ENCODE results near the gene GALK2. TPM values are rescaled to one million over a fixed set of nuclear protein-coding genes. Genes with fewer than 3 reads are reported as not detected.

The GALK2 gene
- total and polyA plus RNA-seq, 2 of the 4 experiments (the other 2 are of a cell fraction), result 27.0 to 63.6 TPM

DNA sequence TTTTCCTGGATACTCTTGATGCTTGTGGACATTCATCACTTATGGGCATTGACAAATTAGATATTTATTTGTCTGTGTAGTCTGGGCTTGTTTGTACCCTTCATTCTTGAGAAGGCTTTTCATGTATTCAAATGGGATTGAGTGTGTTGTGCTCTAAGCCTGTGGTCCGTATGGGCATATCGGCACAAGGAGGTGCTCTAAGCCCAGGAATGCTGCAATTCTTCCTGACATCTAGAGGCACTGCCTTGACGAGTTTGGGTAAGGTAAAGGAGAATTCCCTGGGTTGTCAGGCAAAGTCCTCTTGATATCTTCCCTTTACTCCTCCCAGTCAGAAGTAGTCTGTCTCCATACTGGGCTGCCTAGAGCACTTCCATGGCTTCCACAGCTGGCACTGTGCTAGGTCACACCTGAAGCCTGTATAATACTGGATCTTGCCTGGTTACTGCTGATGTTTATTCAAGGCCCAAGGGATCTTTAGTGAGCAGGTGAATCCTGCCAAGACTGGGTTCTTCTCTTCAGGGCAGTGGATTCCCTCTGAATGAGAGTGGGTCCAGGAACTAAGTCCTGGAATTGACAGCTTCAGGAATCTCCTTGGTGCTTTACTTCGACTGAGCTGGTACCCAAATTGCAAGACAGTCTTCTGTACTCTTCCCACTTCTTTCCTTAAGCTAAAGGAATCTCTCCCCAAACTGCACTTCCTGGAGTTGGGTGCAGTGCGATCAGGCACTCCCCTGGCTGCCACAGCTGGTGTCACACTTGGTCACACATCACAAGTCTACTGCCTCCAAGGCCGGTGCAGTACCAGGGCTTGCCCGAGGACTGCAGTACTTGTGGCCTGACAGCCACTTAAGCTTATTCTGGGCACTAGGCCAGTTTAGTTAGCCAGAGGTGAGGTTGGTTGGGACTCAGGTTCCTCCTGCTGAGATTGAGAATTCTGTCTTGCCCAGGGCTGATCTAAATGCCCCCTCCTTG is 46.0 kb downstream of the GALK2 start:
- Histone ChIP-seq H3K9me3 (ENCODE audit: control insufficient read depth, insufficient read depth, low read length) (no peaks in the 10 kb centered on the region), H2BK15ac (ENCODE audit: low read depth, low read length) (no peak overlapping the region), H4K5ac (ENCODE audit: low read depth, low read length) (no peak overlapping the region), H3K9me1 (ENCODE audit: insufficient read depth, low read length) (peaks cover 7% of the 10 kb centered on the region; the same call in 1 of the 2 replicates), H3K27me3 (ENCODE audit: control insufficient read depth, insufficient read depth, low read length) (no peaks in the 10 kb centered on the region), H3K4ac (ENCODE audit: low read depth, low read length) (no peak overlapping the region), H4K91ac (ENCODE audit: insufficient read depth, low read depth, low read length) (no peak overlapping the region), H2AK9ac (replicated peaks; ENCODE audit: low read depth, low read length, poor library complexity) (no peak overlapping the region), H3K14ac (replicated peaks; ENCODE audit: low read depth, low read length) (no peak overlapping the region), H3K23ac (ENCODE audit: low read depth, low read length) (no peak overlapping the region; the same call in 1 of the 2 replicates), H3K4me1 (ENCODE audit: control insufficient read depth, insufficient read depth, low read length) (no peaks in the 10 kb centered on the region), H3K56ac (ENCODE audit: extremely low read depth, insufficient read depth, low read length) (no peak overlapping the region), H2BK5ac (ENCODE audit: low read depth, low read length, poor library complexity, severe bottlenecking) (no peak overlapping the region), H3K4me3 (ENCODE audit: insufficient read depth, low read depth, low read length) (no peak overlapping the region), H3K4me2 (ENCODE audit: low read depth, low read length) (no peak overlapping the region), H2AFZ (replicated peaks; ENCODE audit: low read length, poor library complexity) (no peak overlapping the region), H2BK120ac (ENCODE audit: low read depth, low read length) (no peak overlapping the region), H2BK20ac (ENCODE audit: low read depth, low read length) (no peak overlapping the region), H4K8ac (ENCODE audit: low read depth in 2 of 2, low read length in 2 of 2) (no peak overlapping the region), H2AK5ac (ENCODE audit: low read depth, low read length) (no peak overlapping the region; the same call in 1 of the 2 replicates), H4K20me1 (ENCODE audit: insufficient read depth, low read length) (0 out of 2 replicates have a peak, but pooled peaks cover 5% of the 10 kb centered on the region), H3K27ac (ENCODE audit: insufficient read depth, low read length) (no peak overlapping the region), H3K36me3 (ENCODE audit: control insufficient read depth, insufficient read depth, low read length) (peaks cover 2% of the 10 kb centered on the region; the same call in 1 of the 2 replicates), H3K18ac (ENCODE audit: low read depth, low read length) (no peak overlapping the region), H3K9ac (ENCODE audit: low read depth, low read length) (no peak overlapping the region), H3K79me1 (ENCODE audit: low read depth in 1 of 2, low read length in 2 of 2) (peaks cover 13 to 24% of the 10 kb centered on the region in 2 experiments)
- POLR2A ChIA-PET (ENCODE audit: unreplicated experiment), result no interaction called here
- DNase-seq, result no peak
- intact Hi-C loops (cut with micrococcal nuclease) (no loop called here), dilution Hi-C loops (cut with HindIII; ENCODE audit: low sequenced_read_pairs, unreplicated experiment) (no loop called here), in situ Hi-C loops (cut with MboI; ENCODE audit: low sequenced_read_pairs) (no loop called here)
- ATAC-seq (ENCODE audit: low read depth), result no peak
- no TSS peak for BruUV-seq (replicated peaks)
- TF ChIP-seq NFE2L2 (IDR thresholded peaks at IDR 0.05; ENCODE audit: low read depth, low read length), result no peak
- 92% methylated on average over 2 of the region's 7 CpGs; no CpG with 5 or more reads in 1 of the 2 experiments for WGBS, 2 experiments (ENCODE audit: extremely low coverage in 2 of 2, insufficient read length in 1 of 2)
- CTCF ChIA-PET, result interaction anchor here (0.5 kb wide), 1 partner anchor 26 kb away, joined by 4 read pairs; no protein-coding TSS in a partner anchor
